Common myeloid progenitor, CD34-positive (primary cell): ENCODE data around the gene YKT6.

ENCODE experiments used
- CTCF ChIA-PET: fragments of 350-600 bp; sonication (Branson Sonifier 250); formaldehyde crosslinking; loops from one replicate; lab custom pipeline; 2021; ENCODE audit warnings: antibody characterized with exemption; lab: Charles Lee
- POLR2A ChIA-PET: fragments of 350-600 bp; sonication (Branson Sonifier 250); formaldehyde crosslinking; loops from one replicate; lab custom pipeline; 2021; ENCODE audit warnings: antibody characterized with exemption; lab: Charles Lee
- DNase-seq, 3 donors: peaks; one replicate each; pipeline versions ENCODE4 v3.0.0 to v3.0.0-alpha.2; 2013
- H3K27ac ChIP-seq, 2 experiments: 1 replicate in 1 of 2; 2 replicates in 1 of 2; pipeline ENCODE4 v1.7.0; 2013; ENCODE audit warnings: inconsistent platforms in 2 of 2, low read length in 2 of 2, mild to moderate bottlenecking in 2 of 2, low read depth in 1 of 2, moderate library complexity in 1 of 2; ENCODE audit not compliant: severe bottlenecking in 2 of 2, insufficient read depth in 1 of 2, poor library complexity in 1 of 2
- H3K27me3 ChIP-seq, 5 experiments: replicated peaks in 2 of 5; 1 replicate in 3 of 5; 2 replicates in 2 of 5; pipeline versions ENCODE4 v1.6.1 to v1.7.0; 2013; ENCODE audit warnings: low read length in 4 of 5, mild to moderate bottlenecking in 2 of 5, moderate library complexity in 2 of 5, inconsistent platforms in 1 of 5; ENCODE audit not compliant: insufficient read depth in 5 of 5, control insufficient read depth in 4 of 5
- H3K36me3 ChIP-seq, 4 experiments: 1 replicate in 2 of 4; 2 replicates in 2 of 4; pipeline versions ENCODE4 v1.6.1 to v1.7.0; 2013; ENCODE audit warnings: low read length in 3 of 4, control low read depth in 1 of 4, mild to moderate bottlenecking in 1 of 4; ENCODE audit not compliant: control insufficient read depth in 4 of 4, insufficient read depth in 4 of 4
- H3K4me1 ChIP-seq, 4 experiments: 1 replicate in 3 of 4; 2 replicates in 1 of 4; pipeline versions ENCODE4 v1.6.1 to v1.7.1; 2013; ENCODE audit warnings: low read length in 3 of 4, mild to moderate bottlenecking in 3 of 4, control low read depth in 1 of 4, inconsistent platforms in 1 of 4, moderate library complexity in 1 of 4; ENCODE audit not compliant: control insufficient read depth in 4 of 4, insufficient read depth in 4 of 4; ENCODE audit errors: control extremely low read depth in 1 of 4
- H3K4me3 ChIP-seq, 7 experiments: 1 replicate in 4 of 7; 2 replicates in 3 of 7; pipeline versions ENCODE4 v1.5.1 to v1.7.0; 2013; ENCODE audit warnings: mild to moderate bottlenecking in 7 of 7, low read length in 6 of 7, moderate library complexity in 6 of 7, inconsistent platforms in 2 of 7, low read depth in 2 of 7, control low read depth in 1 of 7; ENCODE audit not compliant: insufficient read depth in 4 of 7, control insufficient read depth in 1 of 7; ENCODE audit errors: extremely low read depth in 1 of 7
- H3K9me3 ChIP-seq, 5 experiments: 1 replicate in 4 of 5; 2 replicates in 1 of 5; pipeline versions ENCODE4 v1.6.1 to v1.7.1; 2013; ENCODE audit warnings: low read length in 4 of 5, mild to moderate bottlenecking in 2 of 5, inconsistent platforms in 1 of 5, low read depth in 1 of 5, moderate library complexity in 1 of 5; ENCODE audit not compliant: control insufficient read depth in 4 of 5, insufficient read depth in 2 of 5; ENCODE audit errors: control extremely low read depth in 1 of 5
- WGBS: methylation state at CpG from one replicate; pipeline ENCODE4 v1.1.5; 2013; ENCODE audit not compliant: insufficient coverage; 5-methylcytosine and 5-hydroxymethylcytosine counted together

The YKT6 gene

GRCh38 chr7:44188480-44189225 lies 12.1 kb upstream of the YKT6 start:
- Histone ChIP-seq H3K36me3 (no peaks in the 10 kb centered on the region), H3K27ac (no peak overlapping the region), H3K4me1 (no peaks in the 10 kb centered on the region), H3K4me3 (no peak overlapping the region), H3K9me3 (no peaks in the 10 kb centered on the region), H3K27me3 (peaks cover 0 to 5% (median 2%) of the 10 kb centered on the region in 5 experiments)
- ChIA-PET CTCF (interaction anchor here (1.2 kb wide), 1 partner anchor 8 kb away, joined by 3 read pairs; no protein-coding TSS in a partner anchor), POLR2A (no interaction called here)
- WGBS: 89% methylated on average over 14 of the region's 16 CpGs
- DNase-seq: no peak

DNA sequence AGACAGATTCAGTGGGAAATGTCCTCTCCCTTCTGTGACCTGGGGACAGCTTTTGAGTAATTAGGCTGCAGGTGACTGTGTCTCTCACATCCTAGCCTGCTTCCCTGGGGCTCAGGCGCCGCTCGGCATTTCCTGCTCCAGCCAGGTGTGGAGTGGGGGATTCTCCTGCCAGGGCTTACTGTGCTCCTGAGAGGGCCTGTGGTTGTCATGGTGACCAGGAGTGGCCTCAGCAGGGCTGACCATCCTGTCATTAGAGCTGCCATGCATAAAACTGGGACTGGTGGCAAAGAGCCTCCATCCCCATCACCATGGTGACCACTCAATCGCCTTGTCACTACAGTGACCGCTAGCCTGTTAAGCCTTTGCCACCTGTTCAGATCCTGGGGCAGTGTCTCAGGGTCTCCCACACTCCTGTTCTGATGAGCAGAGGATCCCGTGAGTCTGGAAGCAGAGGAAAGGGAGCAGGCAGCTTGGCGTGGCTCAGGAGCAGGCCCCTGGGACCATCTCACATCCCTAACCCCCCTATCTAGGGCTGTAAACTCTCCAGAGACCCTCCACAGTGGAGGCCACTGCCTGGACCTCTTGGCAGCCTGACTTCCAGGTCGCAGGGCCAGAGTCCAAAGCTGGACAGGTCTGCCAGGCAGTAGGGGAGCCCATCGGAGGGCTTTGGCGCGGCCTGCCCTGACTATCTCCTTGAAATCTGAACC lies 11.3 kb upstream of the YKT6 start, which contains the start of gene GCK:
TSS of gene GCK (minus strand) at position 154 of the 707 bp plus-strand sequence. CDS start 486 bp downstream, outside the sequence.
- Histone ChIP-seq H3K36me3 (no peaks in the 10 kb centered on the region), H3K9me3 (no peaks in the 10 kb centered on the region), H3K27me3 (peaks cover 0 to 5% (median 2%) of the 10 kb centered on the region in 5 experiments), H3K4me1 (no peaks in the 10 kb centered on the region), H3K4me3 (no peak within 1 kb of the TSS), H3K27ac (no peak within 1 kb of the TSS)
- POLR2A ChIA-PET: no interaction called here
- 97% methylated on average over 5 of the region's 11 CpGs for WGBS
- no peak for DNase-seq
- CTCF ChIA-PET: interaction anchor here (0.6 kb wide), 1 partner anchor 11 kb away, joined by 3 read pairs; the partner anchor contains the start of gene YKT6

GRCh38 chr7:44189993-44190872 lies 10.5 kb upstream of the YKT6 start:
- Histone ChIP-seq H3K9me3 (no peaks in the 10 kb centered on the region), H3K36me3 (no peaks in the 10 kb centered on the region), H3K27ac (no peak overlapping the region), H3K4me3 (no peak overlapping the region), H3K27me3 (peaks cover 0 to 5% (median 2%) of the 10 kb centered on the region in 5 experiments), H3K4me1 (no peaks in the 10 kb centered on the region)
- ChIA-PET POLR2A (no interaction called here), CTCF (interaction anchor here (0.6 kb wide), 1 partner anchor 11 kb away, joined by 3 read pairs; the partner anchor contains the start of gene YKT6)
- WGBS: 95% methylated on average over 13 of the region's 14 CpGs
- DNase-seq: no peak

GRCh38 chr7:44191171-44191570 lies 9.6 kb upstream of the YKT6 start:
- Histone ChIP-seq H3K27ac (no peak overlapping the region), H3K9me3 (no peaks in the 10 kb centered on the region), H3K27me3 (peaks cover 0 to 5% (median 2%) of the 10 kb centered on the region in 5 experiments), H3K4me3 (no peak overlapping the region), H3K36me3 (no peaks in the 10 kb centered on the region), H3K4me1 (peaks cover 0 to 4% (median 3%) of the 10 kb centered on the region in 4 experiments)
- no CpG with 5 or more reads among the region's 5 CpGs for WGBS
- CTCF ChIA-PET: no interaction called here
- POLR2A ChIA-PET: no interaction called here
- no peak for DNase-seq

DNA sequence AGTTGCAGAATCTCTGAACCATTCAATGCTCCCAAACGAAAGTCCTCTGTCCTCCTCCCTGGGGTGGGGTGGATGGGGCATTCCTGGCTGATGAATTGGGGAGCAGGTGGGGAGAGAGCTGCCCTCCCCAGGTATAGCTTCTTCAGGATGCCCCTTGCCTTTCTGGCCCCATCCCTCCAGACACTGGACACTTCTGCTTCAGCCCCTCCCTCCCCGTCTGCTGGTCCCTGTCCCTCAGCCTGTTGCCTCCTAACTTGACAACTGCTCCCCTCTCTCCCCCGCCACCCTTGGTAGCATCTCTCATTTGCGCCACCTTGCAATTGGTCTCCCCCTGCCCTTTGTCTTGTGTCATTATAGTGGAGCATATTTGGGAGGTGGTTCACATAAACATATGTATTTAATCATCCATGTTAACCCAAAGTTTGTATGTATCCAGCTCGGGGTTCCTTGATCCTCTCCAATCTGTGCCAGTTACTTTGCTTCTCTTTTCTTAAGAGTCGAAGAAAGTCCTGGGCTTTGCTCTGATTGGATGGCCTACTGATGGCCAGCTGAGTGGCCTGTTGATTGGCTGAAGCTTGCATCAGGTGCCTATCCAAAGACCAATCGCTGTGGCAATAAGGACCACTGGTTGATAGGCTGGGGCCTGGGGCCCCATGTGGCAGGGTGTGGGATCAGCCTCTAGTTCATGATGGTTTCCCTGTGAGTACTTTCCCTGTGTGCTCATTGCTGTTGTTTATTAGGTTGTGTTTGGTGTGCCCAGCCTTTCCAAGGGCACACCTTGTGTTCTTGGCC lies 7.6 kb upstream of the YKT6 start:
- ChIA-PET POLR2A (no interaction called here), CTCF (interaction anchor here (1.3 to 2.0 kb wide), 3 partner anchors 16 to 121 kb away, joined by 3 to 5 read pairs (median 4); no protein-coding TSS in a partner anchor)
- Histone ChIP-seq H3K27me3 (peaks cover 0 to 11% (median 2%) of the 10 kb centered on the region in 5 experiments), H3K36me3 (no peaks in the 10 kb centered on the region), H3K27ac (no peak overlapping the region), H3K4me1 (peaks cover 0 to 5% (median 3%) of the 10 kb centered on the region in 4 experiments), H3K9me3 (no peaks in the 10 kb centered on the region), H3K4me3 (no peak overlapping the region)
- peak in 1 of 3 donors; percentile 16 for DNase-seq
- WGBS: 95% methylated on average over 5 of the region's 7 CpGs

DNA sequence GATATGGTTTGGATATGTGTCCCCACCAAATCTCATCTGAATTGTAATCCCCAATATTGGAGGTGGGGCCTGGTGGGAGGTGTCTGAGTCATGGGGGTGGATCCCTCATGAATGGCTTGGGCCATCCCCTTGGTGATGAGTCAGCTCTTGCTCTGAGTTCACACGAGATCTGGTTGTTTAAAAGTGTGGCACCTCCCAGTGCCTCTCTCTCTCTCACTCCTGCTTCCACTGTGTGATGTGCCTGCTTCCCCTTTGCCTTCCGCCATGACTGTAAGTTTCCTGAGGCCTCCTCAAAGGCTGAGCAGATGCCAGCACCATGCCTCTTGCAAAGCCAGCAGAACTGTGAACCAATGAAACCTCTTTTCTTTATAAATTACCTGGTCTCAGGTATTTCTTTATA lies 6.7 kb upstream of the YKT6 start:
- CTCF ChIA-PET: interaction anchor here (0.9 to 2.0 kb wide), 3 partner anchors 20 to 122 kb away, joined by 3 to 5 read pairs (median 4); no protein-coding TSS in a partner anchor
- peaks cover 0 to 11% (median 2%) of the 10 kb centered on the region in 5 experiments for H3K27me3 ChIP-seq
- WGBS: 71% methylated on average over 2 of the region's 2 CpGs
- H3K4me1 ChIP-seq: peaks cover 0 to 5% (median 3%) of the 10 kb centered on the region in 4 experiments
- no peaks in the 10 kb centered on the region for H3K9me3 ChIP-seq
- peak in 2 of 3 donors; percentile 23 to 31 for DNase-seq
- no peak overlapping the region for H3K4me3 ChIP-seq
- no peaks in the 10 kb centered on the region for H3K36me3 ChIP-seq
- POLR2A ChIA-PET: no interaction called here
- no peak overlapping the region for H3K27ac ChIP-seq
